H9 (cell line): ENCODE results near the gene USP6NL. TPM values are rescaled to one million over a fixed set of nuclear protein-coding genes. Genes with fewer than 3 reads are reported as not detected.

ENCODE experiments used
- DNase-seq: peaks from one replicate; pipeline ENCODE4 v3.0.0-alpha.2; 2017
- H2AFZ ChIP-seq: one replicate; pipeline ENCODE4 v1.6.1; 2013; ENCODE audit warnings: mild to moderate bottlenecking, low read length, control low read depth, moderate library complexity
- H2AK5ac ChIP-seq: 2 replicates; pipeline ENCODE4 v1.6.1; 2013; ENCODE audit warnings: low read length, control low read depth, mixed read lengths; ENCODE audit not compliant: insufficient read length
- H2BK120ac ChIP-seq: one replicate; pipeline ENCODE4 v1.6.1; 2013; ENCODE audit warnings: low read depth, mild to moderate bottlenecking, low read length, control low read depth, inconsistent platforms; ENCODE audit not compliant: poor library complexity, severe bottlenecking
- H2BK12ac ChIP-seq: 2 replicates; pipeline ENCODE4 v1.6.1; 2013; ENCODE audit warnings: low read length, control low read depth, mixed read lengths, low read depth; ENCODE audit not compliant: insufficient read length
- H2BK15ac ChIP-seq: 2 replicates; pipeline ENCODE4 v1.6.1; 2013; ENCODE audit warnings: low read depth, low read length, control low read depth
- H2BK20ac ChIP-seq: one replicate; pipeline ENCODE4 v1.6.1; 2013; ENCODE audit warnings: low read depth, mild to moderate bottlenecking, low read length, control low read depth, inconsistent platforms; ENCODE audit not compliant: poor library complexity, severe bottlenecking
- H2BK5ac ChIP-seq: 2 replicates; pipeline ENCODE4 v1.6.1; 2013; ENCODE audit warnings: low read length, control low read depth, mixed read lengths; ENCODE audit not compliant: insufficient read length
- H3K14ac ChIP-seq: 2 replicates; pipeline ENCODE4 v1.6.1; 2013; ENCODE audit warnings: low read length, control low read depth; ENCODE audit not compliant: insufficient read depth
- H3K18ac ChIP-seq: 2 replicates; pipeline ENCODE4 v1.6.1; 2013; ENCODE audit warnings: low read depth, mild to moderate bottlenecking, mixed read lengths, low read length, control low read depth; ENCODE audit not compliant: insufficient read length
- H3K23ac ChIP-seq: 2 replicates; pipeline ENCODE4 v1.6.1; 2013; ENCODE audit warnings: low read length, control low read depth, mixed read lengths, low read depth; ENCODE audit not compliant: insufficient read length
- H3K23me2 ChIP-seq: 2 replicates; pipeline ENCODE4 v1.6.1; 2013; ENCODE audit warnings: low read depth, mild to moderate bottlenecking, mixed read lengths, low read length, control low read depth; ENCODE audit not compliant: insufficient read length, poor library complexity, severe bottlenecking
- H3K27ac ChIP-seq: 2 replicates; pipeline ENCODE4 v1.5.1; 2013; ENCODE audit warnings: low read length, control low read depth, mixed read lengths, low read depth; ENCODE audit not compliant: insufficient read length
- H3K27me3 ChIP-seq: 2 replicates; pipeline ENCODE4 v1.6.1; 2013; ENCODE audit warnings: low read length, control low read depth, inconsistent platforms; ENCODE audit not compliant: insufficient read depth
- H3K4ac ChIP-seq: 2 replicates; pipeline ENCODE4 v1.6.1; 2013; ENCODE audit warnings: low read depth, mild to moderate bottlenecking, control low read depth, inconsistent platforms, low read length, moderate library complexity
- H3K4me1 ChIP-seq: 2 replicates; pipeline ENCODE4 v1.6.1; 2013; ENCODE audit warnings: low read length, control low read depth, inconsistent platforms; ENCODE audit not compliant: insufficient read depth
- H3K4me2 ChIP-seq: 2 replicates; pipeline ENCODE4 v1.6.1; 2013; ENCODE audit warnings: low read length, control low read depth, mixed read lengths; ENCODE audit not compliant: insufficient read length, insufficient read depth
- H3K56ac ChIP-seq: 2 replicates; pipeline ENCODE4 v1.6.1; 2013; ENCODE audit warnings: low read depth, mild to moderate bottlenecking, mixed read lengths, low read length, control low read depth; ENCODE audit not compliant: insufficient read length
- H3K79me1 ChIP-seq: 2 replicates; pipeline ENCODE4 v1.6.1; 2013; ENCODE audit warnings: low read depth, mild to moderate bottlenecking, moderate library complexity, low read length, control low read depth, inconsistent platforms; ENCODE audit not compliant: insufficient read depth, poor library complexity, severe bottlenecking
- H3K79me2 ChIP-seq: 2 replicates; pipeline ENCODE4 v1.6.1; 2013; ENCODE audit warnings: low read length, control low read depth, inconsistent platforms; ENCODE audit not compliant: insufficient read depth
- H3K9ac ChIP-seq: 2 replicates; pipeline ENCODE4 v1.6.1; 2013; ENCODE audit warnings: low read length, control low read depth, mixed read lengths; ENCODE audit not compliant: insufficient read length; ENCODE audit errors: extremely low read depth
- H3K9me3 ChIP-seq: one replicate; pipeline ENCODE4 v1.6.1; 2013; ENCODE audit warnings: low read depth, low read length, inconsistent platforms; ENCODE audit not compliant: control insufficient read depth
- H3T11ph ChIP-seq: one replicate; pipeline ENCODE4 v1.6.1; 2013; ENCODE audit warnings: mild to moderate bottlenecking, low read length, control low read depth, inconsistent platforms
- H4K20me1 ChIP-seq: one replicate; pipeline ENCODE4 v1.6.1; 2013; ENCODE audit not compliant: control insufficient read depth, insufficient read length, insufficient read depth
- H4K5ac ChIP-seq: 2 replicates; pipeline ENCODE4 v1.6.1; 2013; ENCODE audit warnings: low read depth, mild to moderate bottlenecking, mixed read lengths, low read length, control low read depth; ENCODE audit not compliant: insufficient read length
- H4K8ac ChIP-seq: replicated peaks from 2 replicates; pipeline ENCODE4 v1.6.1; 2013; ENCODE audit warnings: low read length, control low read depth, mixed read lengths, low read depth; ENCODE audit not compliant: insufficient read length
- H4K91ac ChIP-seq: 2 replicates; pipeline ENCODE4 v1.6.1; 2013; ENCODE audit warnings: low read depth, mild to moderate bottlenecking, moderate library complexity, mixed read lengths, low read length, control low read depth; ENCODE audit not compliant: insufficient read length
- H3K27ac Mint-ChIP-seq, 3 experiments: 2 replicates in 2 of 3; 3 replicates in 1 of 3; pipeline ENCODE4 v1.8.0; 2020 to 2021; ENCODE audit warnings: mixed read lengths in 3 of 3, mild to moderate bottlenecking in 1 of 3, moderate library complexity in 1 of 3
- H3K27me3 Mint-ChIP-seq: 2 replicates; pipeline ENCODE4 v1.8.0; 2021; ENCODE audit warnings: low read depth, mild to moderate bottlenecking, moderate library complexity, mixed read lengths
- H3K36me3 Mint-ChIP-seq, 3 experiments: 2 replicates in 2 of 3; 3 replicates in 1 of 3; pipeline ENCODE4 v1.8.0; 2020 to 2021; ENCODE audit warnings: low read depth in 3 of 3, mixed read lengths in 3 of 3; ENCODE audit not compliant: insufficient read depth in 1 of 3
- H3K4me1 Mint-ChIP-seq, 2 experiments: 2 replicates each; pipeline ENCODE4 v1.8.0; 2020; ENCODE audit warnings: mixed read lengths in 2 of 2
- H3K4me3 Mint-ChIP-seq, 2 experiments: 2 replicates in 1 of 2; 3 replicates in 1 of 2; pipeline ENCODE4 v1.8.0; 2020 to 2021; ENCODE audit warnings: mild to moderate bottlenecking in 2 of 2, mixed read lengths in 2 of 2, moderate library complexity in 1 of 2
- H3K9me3 Mint-ChIP-seq, 2 experiments: 2 replicates in 1 of 2; 3 replicates in 1 of 2; pipeline ENCODE4 v1.8.0; 2020; ENCODE audit warnings: mild to moderate bottlenecking in 2 of 2, mixed read lengths in 2 of 2, moderate library complexity in 1 of 2
- WGBS: extraction: QIAGEN DNeasy Blood & Tissue Kit; methylation state at CpG from one replicate; pipeline ENCODE4 v1.1.7; 2013; ENCODE audit warnings: missing lambda C conversion rate, low lambda C conversion rate, mixed read lengths; ENCODE audit not compliant: insufficient read length; ENCODE audit errors: extremely low coverage; 5-methylcytosine and 5-hydroxymethylcytosine counted together
- total RNA-seq: library from RNA; stranded (reverse); gene quantifications from 2 replicates; pipeline ENCODE4 v1.2.1, GENCODE V29; 2021
- TF ChIP-seq, protein P1 (sequence below): fragments of 200-600 bp; sonication (generic); conservative IDR thresholded peaks from 3 replicates; pipeline ENCODE4 v1.8.0; 2021; ENCODE audit warnings: antibody characterized with exemption, mild to moderate bottlenecking

USP6NL gene
- total RNA-seq, 1 experiment from 2014 or later = 28.3 TPM

DNA sequence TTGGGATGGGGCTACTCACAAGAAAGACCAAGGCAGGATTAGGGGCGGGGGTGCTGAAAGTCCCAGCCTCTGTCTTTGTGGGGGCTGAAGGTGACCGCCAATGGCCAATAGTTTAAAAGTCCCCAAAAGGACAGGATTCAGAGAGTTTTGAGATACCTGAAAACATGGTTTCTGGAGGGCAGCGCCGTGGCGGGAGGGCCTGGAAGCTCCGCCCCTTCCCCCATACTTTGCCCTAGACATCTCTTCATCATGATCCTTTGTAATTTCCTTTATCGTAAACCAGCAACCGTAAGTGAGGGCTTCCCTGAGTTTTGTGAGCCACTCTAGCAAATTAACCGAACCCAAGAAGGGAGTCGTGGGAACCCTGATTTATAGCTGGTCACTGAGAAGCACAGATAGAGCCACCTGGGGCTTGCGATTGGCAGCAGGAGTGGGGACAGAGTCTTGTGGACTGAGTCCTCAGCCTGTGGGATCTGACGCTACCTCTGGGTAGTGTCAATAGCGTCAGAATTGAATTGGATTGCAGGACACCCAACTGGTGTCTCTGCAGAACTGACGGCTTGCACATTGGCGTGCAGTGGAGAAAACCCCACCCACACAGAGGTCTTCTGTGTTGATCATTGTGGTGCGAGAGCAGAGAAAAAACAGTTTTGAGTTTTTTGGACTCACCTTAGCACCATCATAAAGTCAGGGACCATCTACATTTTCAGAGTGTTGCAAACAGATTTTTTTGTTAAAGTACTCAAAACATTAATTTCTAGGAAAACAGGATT lies 169.3 kb downstream of the USP6NL start:
- no peak overlapping the region for H3T11ph ChIP-seq
- H4K5ac ChIP-seq = no peak overlapping the region
- Mint-ChIP-seq H3K27me3 (peaks cover 7% of the 10 kb centered on the region), H3K4me3 (no peak overlapping the region), H3K27ac (no peak overlapping the region), H3K9me3 (no peaks in the 10 kb centered on the region), H3K36me3 (peaks cover 0 to 2% (median 0%) of the 10 kb centered on the region in 3 experiments; a peak in 2 of 7 replicates), H3K4me1 (peaks cover 36 to 48% of the 10 kb centered on the region in 2 experiments)
- H3K27ac ChIP-seq = no peak overlapping the region
- no peak overlapping the region for H2AK5ac ChIP-seq
- TF ChIP-seq, protein P1, sequence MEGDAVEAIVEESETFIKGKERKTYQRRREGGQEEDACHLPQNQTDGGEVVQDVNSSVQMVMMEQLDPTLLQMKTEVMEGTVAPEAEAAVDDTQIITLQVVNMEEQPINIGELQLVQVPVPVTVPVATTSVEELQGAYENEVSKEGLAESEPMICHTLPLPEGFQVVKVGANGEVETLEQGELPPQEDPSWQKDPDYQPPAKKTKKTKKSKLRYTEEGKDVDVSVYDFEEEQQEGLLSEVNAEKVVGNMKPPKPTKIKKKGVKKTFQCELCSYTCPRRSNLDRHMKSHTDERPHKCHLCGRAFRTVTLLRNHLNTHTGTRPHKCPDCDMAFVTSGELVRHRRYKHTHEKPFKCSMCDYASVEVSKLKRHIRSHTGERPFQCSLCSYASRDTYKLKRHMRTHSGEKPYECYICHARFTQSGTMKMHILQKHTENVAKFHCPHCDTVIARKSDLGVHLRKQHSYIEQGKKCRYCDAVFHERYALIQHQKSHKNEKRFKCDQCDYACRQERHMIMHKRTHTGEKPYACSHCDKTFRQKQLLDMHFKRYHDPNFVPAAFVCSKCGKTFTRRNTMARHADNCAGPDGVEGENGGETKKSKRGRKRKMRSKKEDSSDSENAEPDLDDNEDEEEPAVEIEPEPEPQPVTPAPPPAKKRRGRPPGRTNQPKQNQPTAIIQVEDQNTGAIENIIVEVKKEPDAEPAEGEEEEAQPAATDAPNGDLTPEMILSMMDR = no peak
- no peak overlapping the region for H3K4me2 ChIP-seq
- no peak overlapping the region for H3K4ac ChIP-seq
- no peak overlapping the region for H4K91ac ChIP-seq
- H3K4me1 ChIP-seq = peaks cover 5% of the 10 kb centered on the region; the same call in 1 of the 2 replicates
- H3K18ac ChIP-seq = no peak overlapping the region
- H2BK12ac ChIP-seq = no peak overlapping the region
- H2BK15ac ChIP-seq = no peak overlapping the region
- H3K23me2 ChIP-seq = no peaks in the 10 kb centered on the region
- H4K20me1 ChIP-seq = no peaks in the 10 kb centered on the region
- H3K79me2 ChIP-seq = no peaks in the 10 kb centered on the region
- H3K56ac ChIP-seq = no peak overlapping the region
- H3K23ac ChIP-seq = no peak overlapping the region
- no peak overlapping the region for H3K14ac ChIP-seq
- no CpG with 5 or more reads among the region's 16 CpGs for WGBS
- no peak overlapping the region for H2AFZ ChIP-seq
- no peaks in the 10 kb centered on the region for H3K79me1 ChIP-seq
- no peaks in the 10 kb centered on the region for H3K27me3 ChIP-seq
- no peak overlapping the region for H4K8ac ChIP-seq
- H2BK5ac ChIP-seq = no peak overlapping the region
- H3K9ac ChIP-seq = no peak overlapping the region
- DNase-seq = peak; percentile 14
- no peak overlapping the region for H2BK20ac ChIP-seq
- H2BK120ac ChIP-seq = no peak overlapping the region
- H3K9me3 ChIP-seq = no peaks in the 10 kb centered on the region
